GM10248 (cell line): Measurements from ENCODE around the gene ZFR.

ENCODE experiments used
- CTCF ChIA-PET: fragments of 300-600 bp; sonication (Branson Sonifier 250); formaldehyde crosslinking; extraction: SDS; loops from one replicate; lab custom pipeline; 2021; ENCODE audit warnings: antibody characterized with exemption; lab: Yijun Ruan, JAX
- POLR2A ChIA-PET: fragments of 350-650 bp; sonication (Branson Sonifier 250); formaldehyde crosslinking; extraction: SDS; loops from one replicate; lab custom pipeline; 2020; ENCODE audit warnings: antibody characterized with exemption; lab: Yijun Ruan, JAX
- DNase-seq: peaks from one replicate; pipeline ENCODE4 v3.0.0; 2012; ENCODE audit errors: extremely low spot score
- TF ChIP-seq, protein P1 (sequence below): IDR thresholded peaks from 2 replicates; pipeline ENCODE4 v1.5.1; 2012; ENCODE audit warnings: mild to moderate bottlenecking, low read depth; ENCODE audit errors: extremely low read depth, missing control alignments, control extremely low read depth

Gene ZFR

DNA sequence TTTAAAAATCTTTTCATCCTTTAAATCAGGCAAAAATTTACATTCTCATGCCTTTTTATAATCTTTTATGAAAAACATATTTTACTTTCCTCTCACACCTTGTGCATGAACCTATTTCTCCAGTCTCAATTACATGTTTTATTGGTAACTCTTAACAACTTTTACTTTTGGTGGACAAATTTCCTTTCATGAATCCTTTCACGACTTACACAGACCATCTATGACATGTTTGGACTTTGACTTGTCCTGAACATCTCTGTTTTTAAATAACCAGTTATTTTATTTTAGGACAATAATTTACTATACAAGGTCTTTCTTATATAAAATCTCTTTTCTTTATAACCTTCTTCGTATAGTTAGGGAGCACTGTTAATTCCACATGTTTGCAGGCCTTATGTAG lies 105.3 kb downstream of the ZFR start:
- DNase-seq: no peak
- ChIA-PET CTCF (interaction anchor here (1.4 to 11.3 kb wide), 2 partner anchors 9 kb away, joined by 4 to 75 read pairs; no protein-coding TSS in a partner anchor), POLR2A (no interaction called here)
- TF ChIP-seq, protein P1, sequence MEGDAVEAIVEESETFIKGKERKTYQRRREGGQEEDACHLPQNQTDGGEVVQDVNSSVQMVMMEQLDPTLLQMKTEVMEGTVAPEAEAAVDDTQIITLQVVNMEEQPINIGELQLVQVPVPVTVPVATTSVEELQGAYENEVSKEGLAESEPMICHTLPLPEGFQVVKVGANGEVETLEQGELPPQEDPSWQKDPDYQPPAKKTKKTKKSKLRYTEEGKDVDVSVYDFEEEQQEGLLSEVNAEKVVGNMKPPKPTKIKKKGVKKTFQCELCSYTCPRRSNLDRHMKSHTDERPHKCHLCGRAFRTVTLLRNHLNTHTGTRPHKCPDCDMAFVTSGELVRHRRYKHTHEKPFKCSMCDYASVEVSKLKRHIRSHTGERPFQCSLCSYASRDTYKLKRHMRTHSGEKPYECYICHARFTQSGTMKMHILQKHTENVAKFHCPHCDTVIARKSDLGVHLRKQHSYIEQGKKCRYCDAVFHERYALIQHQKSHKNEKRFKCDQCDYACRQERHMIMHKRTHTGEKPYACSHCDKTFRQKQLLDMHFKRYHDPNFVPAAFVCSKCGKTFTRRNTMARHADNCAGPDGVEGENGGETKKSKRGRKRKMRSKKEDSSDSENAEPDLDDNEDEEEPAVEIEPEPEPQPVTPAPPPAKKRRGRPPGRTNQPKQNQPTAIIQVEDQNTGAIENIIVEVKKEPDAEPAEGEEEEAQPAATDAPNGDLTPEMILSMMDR: no peak

- TF ChIP-seq, protein P1: no peak
- ChIA-PET CTCF (interaction anchor here (8.9 kb wide), 1 partner anchor 100 kb away, joined by 204 read pairs; no protein-coding TSS in a partner anchor), POLR2A (no interaction called here)
- no peak for DNase-seq
These were observed 111.6 kb downstream of the ZFR start for GRCh38 chr5:32332966-32333365.

GRCh38 chr5:32332361-32332760 lies 112.2 kb downstream of the ZFR start:
- ChIA-PET CTCF (interaction anchor here (5.4 to 8.9 kb wide), 2 partner anchors 12 to 99 kb away, joined by 75 to 204 read pairs; no protein-coding TSS in a partner anchor), POLR2A (no interaction called here)
- TF ChIP-seq, protein P1: no peak
- DNase-seq: no peak

DNA sequence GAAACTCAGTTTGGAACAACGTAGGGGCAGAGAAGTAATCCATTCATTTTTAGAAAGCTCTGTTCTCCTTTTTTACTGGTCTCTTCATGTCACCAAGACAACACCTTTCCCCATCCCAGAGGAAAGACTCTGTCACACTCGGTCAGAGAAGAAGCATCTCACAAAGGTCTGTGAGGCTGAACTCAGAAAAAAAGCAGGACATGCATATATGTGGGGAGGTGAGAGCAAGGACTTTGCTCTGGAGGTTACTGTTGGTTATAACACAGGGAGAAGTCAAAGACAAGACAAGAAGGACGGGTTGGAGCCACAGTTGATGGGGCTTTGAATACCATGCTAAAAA lies 112.6 kb downstream of the ZFR start:
- no peak for DNase-seq
- TF ChIP-seq, protein P1: no peak
- CTCF ChIA-PET: interaction anchor here (4.5 to 8.9 kb wide), 3 partner anchors 12 to 99 kb away, joined by 37 to 204 read pairs (median 75); no protein-coding TSS in a partner anchor
- POLR2A ChIA-PET: no interaction called here

GRCh38 chr5:32331217-32331934 lies 113.2 kb downstream of the ZFR start:
- POLR2A ChIA-PET: no interaction called here
- no peak for DNase-seq
- CTCF ChIA-PET: interaction anchor here (1.0 to 8.9 kb wide), 6 partner anchors 11 to 105 kb away, joined by 3 to 204 read pairs (median 33); no protein-coding TSS in a partner anchor
- TF ChIP-seq, protein P1: no peak

DNA sequence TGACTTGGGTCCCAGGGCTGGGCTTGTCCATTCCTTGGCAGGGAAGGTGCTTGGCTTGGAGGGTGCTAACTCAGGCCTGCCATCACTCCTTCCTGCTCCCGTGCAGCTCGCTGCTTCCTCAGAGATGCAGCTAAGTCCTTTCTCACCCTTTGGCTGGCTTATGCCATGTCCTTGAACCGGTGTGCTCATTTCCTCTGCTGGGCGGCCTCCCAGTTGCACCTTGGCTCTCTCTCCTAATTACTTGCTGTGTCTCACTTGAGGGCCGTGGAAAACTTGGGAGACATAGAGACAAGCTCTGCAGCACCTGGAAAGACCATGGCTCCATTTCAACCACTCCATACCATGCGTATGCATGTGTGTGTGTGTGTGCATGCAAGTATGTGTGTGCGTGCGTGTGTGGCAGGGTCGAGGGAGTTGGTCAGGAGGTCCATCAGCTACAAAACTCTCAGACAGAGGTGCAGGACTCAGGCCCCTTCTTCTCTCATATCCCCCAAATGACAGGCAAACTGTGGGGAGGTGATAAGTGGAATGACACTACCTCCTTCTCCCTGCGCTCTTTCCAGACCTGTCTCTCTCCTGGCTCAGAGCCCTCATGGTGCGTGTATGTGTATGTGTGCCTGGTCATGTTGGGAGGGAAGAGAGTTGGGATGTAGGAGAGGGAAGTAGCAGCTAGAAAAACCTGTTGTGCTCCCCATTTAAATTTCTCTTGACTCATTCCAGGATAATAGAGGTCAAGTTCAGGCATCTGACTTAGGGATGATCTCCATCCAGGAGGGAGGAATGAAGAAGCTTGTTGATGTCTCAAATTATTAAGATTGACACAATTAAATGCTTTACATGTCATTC lies 114.2 kb downstream of the ZFR start:
- TF ChIP-seq, protein P1: no peak
- CTCF ChIA-PET: interaction anchor here (0.7 to 8.9 kb wide), 38 partner anchors 10 to 195 kb away, joined by 3 to 204 read pairs (median 6); partner anchors contain the start of gene GOLPH3
- POLR2A ChIA-PET: no interaction called here
- no peak for DNase-seq
